Activated naive CD4-positive, alpha-beta T cell treated with anti-CD3 and anti-CD28 coated beads, Interleukin-2, amount 50 U/mL, for 16 hours (primary cell): ENCODE measurements around the gene MYL5.

Experiments used
- DNase-seq: peaks from one replicate; pipeline ENCODE4 v3.0.0-alpha.2; 2020

The MYL5 gene

GRCh38 chr4:675036-675882 lies 917 bp downstream of the MYL5 start:
- DNase-seq, result no peak

GRCh38 chr4:675980-676870 lies 1.9 kb downstream of the MYL5 start:
- DNase-seq, result no peak

GRCh38 chr4:676871-677235 lies 2.5 kb downstream of the MYL5 start:
- DNase-seq, result no peak

GRCh38 chr4:677431-678293 lies 3.3 kb downstream of the MYL5 start:
- no peak for DNase-seq

GRCh38 chr4:678331-679103 lies 4.2 kb downstream of the MYL5 start:
- DNase-seq, result no peak

GRCh38 chr4:679104-679481 lies 4.8 kb downstream of the MYL5 start:
- DNase-seq, result no peak

- no peak for DNase-seq
Measured at GRCh38 chr4:679629-680028, 5.3 kb downstream of the MYL5 start.

GRCh38 chr4:680091-680490 lies 5.7 kb downstream of the MYL5 start:
- no peak for DNase-seq

- DNase-seq, result no peak
Measured at GRCh38 chr4:680551-680927, 6.2 kb downstream of the MYL5 start.

- peak; percentile 43 for DNase-seq
Measured at GRCh38 chr4:680928-681645, 6.7 kb downstream of the MYL5 start.

- peak; percentile 41 for DNase-seq
Measured at GRCh38 chr4:681736-682451, 7.6 kb downstream of the MYL5 start.

GRCh38 chr4:682490-683172 lies 8.3 kb downstream of the MYL5 start:
- peak; percentile 11 for DNase-seq

- DNase-seq, result peak; percentile 5
Measured at GRCh38 chr4:683247-683897, 9.0 kb downstream of the MYL5 start.

- peak; percentile 25 for DNase-seq
Measured at GRCh38 chr4:683982-684622, 9.8 kb downstream of the MYL5 start.

GRCh38 chr4:684623-685327 lies 10.4 kb downstream of the MYL5 start:
- DNase-seq, result peak; percentile 10

- peak; percentile 8 for DNase-seq
Measured at GRCh38 chr4:685679-686412, 11.5 kb downstream of the MYL5 start.

- peak; percentile 7 for DNase-seq
Measured at GRCh38 chr4:686413-687040, 12.2 kb downstream of the MYL5 start.
